BJ (cell line): ENCODE data around the gene UBAC2. TPM values are rescaled to one million over a fixed set of nuclear protein-coding genes. Genes with fewer than 3 reads are reported as not detected.

Experiments used
- CTCF ChIA-PET: fragments of 350-600 bp; formaldehyde crosslinking; extraction: SDS; loops from one replicate; lab custom pipeline; 2021; ENCODE audit warnings: antibody characterized with exemption, inconsistent platforms; lab: Yijun Ruan, JAX
- POLR2A ChIA-PET: fragments of 300-600 bp; sonication (Branson Sonifier 250); formaldehyde crosslinking; extraction: SDS; loops from one replicate; lab custom pipeline; 2021; ENCODE audit warnings: antibody characterized with exemption; lab: Charles Lee
- DNase-seq: peaks from one replicate; pipeline ENCODE4 v3.0.0-alpha.2; 2011; ENCODE audit warnings: low read depth
- H3K27me3 ChIP-seq: 2 replicates; pipeline ENCODE4 v1.6.0; 2011; ENCODE audit warnings: low read length; ENCODE audit not compliant: control insufficient read depth, insufficient read depth
- H3K36me3 ChIP-seq: 2 replicates; pipeline ENCODE4 v1.5.1; 2011; ENCODE audit warnings: low read length; ENCODE audit not compliant: control insufficient read depth, insufficient read depth
- H3K4me3 ChIP-seq: 2 replicates; pipeline ENCODE4 v1.5.1; 2011; ENCODE audit warnings: low read depth, mild to moderate bottlenecking, control low read depth, low read length
- CTCF ChIP-seq: IDR thresholded peaks from 2 replicates; pipeline ENCODE4 v1.5.1; 2011; ENCODE audit warnings: low read depth, mild to moderate bottlenecking, control low read depth, inconsistent platforms, low read length, moderate library complexity; ENCODE audit not compliant: insufficient read depth
- polyA plus RNA-seq: library from polyadenylated mRNA; depleted of rRNA; stranded (reverse); fragments of >200 nt; gene quantifications from 2 replicates; pipeline ENCODE4 v1.2.3, GENCODE V29; 2011

UBAC2 gene
- polyA plus RNA-seq, 1 experiment, result 84.7 TPM

- no peaks in the 10 kb centered on the region for H3K27me3 ChIP-seq
- no peaks in the 10 kb centered on the region for H3K36me3 ChIP-seq
- no peak for TF ChIP-seq CTCF
- ChIA-PET POLR2A (no interaction called here), CTCF (interaction anchor here (0.6 to 2.5 kb wide), 3 partner anchors 11 to 57 kb away, joined by 5 to 7 read pairs (median 7); no protein-coding TSS in a partner anchor)
- H3K4me3 ChIP-seq, result no peak overlapping the region
- DNase-seq, result no peak
These were observed 122.8 kb downstream of the UBAC2 start for GRCh38 chr13:99323488-99323887.

DNA sequence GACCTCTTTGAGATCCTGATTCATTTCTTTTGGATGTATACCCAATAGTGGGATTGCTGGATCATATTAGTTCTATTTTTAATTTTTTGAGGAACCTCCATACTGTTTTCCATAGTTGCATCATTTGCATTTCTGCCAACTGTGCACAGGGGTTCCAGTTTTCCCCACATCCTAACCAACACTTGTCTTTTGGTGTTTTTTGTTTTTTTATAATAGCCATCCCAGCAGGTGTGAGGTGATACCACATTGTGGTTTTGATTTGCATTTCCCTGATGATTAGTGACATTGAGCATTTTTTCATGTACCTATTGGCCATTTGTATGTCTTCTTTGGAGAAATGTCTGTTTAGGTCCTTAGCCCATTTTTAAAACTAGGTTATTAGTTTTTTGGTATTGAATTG lies 125.4 kb downstream of the UBAC2 start:
- TF ChIP-seq CTCF, result no peak
- Histone ChIP-seq H3K27me3 (no peaks in the 10 kb centered on the region), H3K4me3 (no peak overlapping the region), H3K36me3 (0 out of 2 replicates have a peak, but pooled peaks cover 1% of the 10 kb centered on the region)
- DNase-seq, result no peak
- ChIA-PET POLR2A (no interaction called here), CTCF (no interaction called here)

DNA sequence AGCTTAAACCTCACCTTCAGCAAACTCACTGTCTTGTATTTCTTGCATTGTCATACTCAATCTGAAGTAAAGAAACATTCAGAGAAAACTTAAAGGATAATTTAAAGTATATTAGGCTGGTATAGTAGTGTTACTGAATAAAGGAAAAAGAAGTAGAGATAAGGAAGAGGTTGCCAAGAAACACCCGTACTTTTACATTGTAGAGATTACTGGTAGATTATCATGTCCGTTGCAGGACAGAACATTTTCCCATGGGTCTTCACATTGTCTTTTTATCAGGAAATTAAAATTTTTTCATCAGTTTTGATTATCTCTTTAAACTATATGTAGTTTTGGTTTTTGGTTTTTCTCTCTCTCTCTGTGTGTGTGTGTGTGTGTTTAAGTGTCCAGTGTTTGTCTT lies 126.5 kb downstream of the UBAC2 start:
- Histone ChIP-seq H3K27me3 (no peaks in the 10 kb centered on the region), H3K36me3 (0 out of 2 replicates have a peak, but pooled peaks cover 1% of the 10 kb centered on the region), H3K4me3 (no peak overlapping the region)
- no peak for TF ChIP-seq CTCF
- ChIA-PET CTCF (interaction anchor here (1.2 to 1.6 kb wide), 2 partner anchors 58 to 109 kb away, joined by 3 to 6 read pairs; no protein-coding TSS in a partner anchor), POLR2A (no interaction called here)
- no peak for DNase-seq

- ChIA-PET POLR2A (no interaction called here), CTCF (interaction anchor here (1.2 to 1.6 kb wide), 2 partner anchors 58 to 108 kb away, joined by 3 to 6 read pairs; no protein-coding TSS in a partner anchor)
- Histone ChIP-seq H3K36me3 (peaks cover 1% of the 10 kb centered on the region; the same call in 1 of the 2 replicates), H3K27me3 (no peaks in the 10 kb centered on the region), H3K4me3 (no peak overlapping the region)
- DNase-seq, result no peak
- TF ChIP-seq CTCF, result no peak
These were observed 127.1 kb downstream of the UBAC2 start for GRCh38 chr13:99327761-99328160.

DNA sequence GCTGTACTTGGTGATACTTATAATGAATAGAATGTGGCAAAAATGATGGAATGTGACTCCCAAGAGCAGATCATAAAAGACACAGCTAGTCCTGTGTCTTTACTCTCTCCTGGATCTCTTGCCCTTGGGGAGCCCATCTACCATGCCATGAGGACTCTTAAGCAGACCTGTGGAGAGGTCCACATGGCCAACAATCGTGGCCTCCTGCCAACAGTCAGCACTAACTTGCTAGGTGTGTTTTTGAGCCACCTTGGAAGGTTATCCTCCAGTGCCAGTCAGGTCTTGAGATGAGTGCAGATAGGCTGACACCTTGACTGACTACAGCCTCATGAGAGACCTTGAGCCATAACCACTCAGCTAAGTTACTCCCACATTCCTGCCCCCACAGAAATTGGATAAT lies 128.8 kb downstream of the UBAC2 start:
- DNase-seq, result no peak
- CTCF ChIA-PET, result interaction anchor here (1.1 to 2.4 kb wide), 3 partner anchors 65 to 153 kb away, joined by 3 to 6 read pairs (median 4); no protein-coding TSS in a partner anchor
- POLR2A ChIA-PET, result no interaction called here
- peaks cover 1% of the 10 kb centered on the region; the same call in 1 of the 2 replicates for H3K36me3 ChIP-seq
- H3K27me3 ChIP-seq, result no peaks in the 10 kb centered on the region
- TF ChIP-seq CTCF, result no peak
- H3K4me3 ChIP-seq, result no peak overlapping the region
